GM12891 (cell line): ENCODE data around the gene TACC3.

Source experiments
- POLR2A ChIP-seq: IDR thresholded peaks from 2 replicates; pipeline ENCODE4 v1.6.1; 2011; ENCODE audit warnings: low read depth, low read length, control low read depth
- POLR2AphosphoS5 ChIP-seq: IDR thresholded peaks from 2 replicates; pipeline ENCODE4 v1.6.1; 2011; ENCODE audit warnings: low read depth, low read length, control low read depth
- SPI1 ChIP-seq: IDR thresholded peaks from 2 replicates; pipeline ENCODE4 v1.6.1; 2011; ENCODE audit warnings: low read depth, low read length, control low read depth
- TAF1 ChIP-seq: IDR thresholded peaks from 2 replicates; pipeline ENCODE4 v1.6.1; 2011; ENCODE audit warnings: low read depth, low read length, control low read depth

- TF ChIP-seq POLR2A (no peak), TAF1 (no peak), POLR2AphosphoS5 (no peak), SPI1 (no peak)
Measured at GRCh38 chr4:1753294-1753696, 32.0 kb downstream of the TACC3 start.
